H1 (cell line): ENCODE measurements around the gene SLC12A7. TPM values are rescaled to one million over a fixed set of nuclear protein-coding genes. Genes with fewer than 3 reads are reported as not detected.

Experiments used
- CTCF ChIA-PET: fragments of 300-600 bp; sonication (Branson Sonifier 250); formaldehyde crosslinking; loops from one replicate; lab custom pipeline; 2021; ENCODE audit not compliant: partially characterized antibody; lab: Charles Lee
- POLR2A ChIA-PET: fragments of 300-600 bp; sonication (Branson Sonifier 250); formaldehyde crosslinking; loops from one replicate; lab custom pipeline; 2021; ENCODE audit warnings: inconsistent platforms; ENCODE audit not compliant: partially characterized antibody; lab: Charles Lee
- DNase-seq, 2 experiments: peaks; one replicate each; pipeline versions ENCODE4 v3.0.0 to v3.0.0-alpha.2; 2010 to 2022; ENCODE audit warnings: low spot score in 2 of 2, low read depth in 1 of 2, mixed read lengths in 1 of 2
- FAIRE-seq: peaks from 2 replicates; lab custom pipeline; 2011; peaks lifted over from hg19 to GRCh38; lab: Jason Lieb, UNC
- H2AFZ ChIP-seq: 2 replicates; pipeline ENCODE4 v1.8.1; 2012; ENCODE audit warnings: low read length, inconsistent platforms
- H2AK5ac ChIP-seq: 2 replicates; pipeline ENCODE4 v1.6.1; 2013; ENCODE audit warnings: low read depth, low read length
- H2BK120ac ChIP-seq: replicated peaks from 2 replicates; pipeline ENCODE3; 2013; ENCODE audit warnings: low read depth, low read length, inconsistent platforms
- H2BK12ac ChIP-seq: 2 replicates; pipeline ENCODE4 v1.6.1; 2013; ENCODE audit warnings: low read depth, low read length
- H2BK15ac ChIP-seq: 2 replicates; pipeline ENCODE4 v1.6.1; 2013; ENCODE audit warnings: low read length
- H2BK20ac ChIP-seq: 2 replicates; pipeline ENCODE4 v1.6.1; 2013; ENCODE audit warnings: low read length
- H2BK5ac ChIP-seq: 2 replicates; pipeline ENCODE4 v1.6.1; 2013; ENCODE audit warnings: low read depth, low read length
- H3K14ac ChIP-seq: 2 replicates; pipeline ENCODE4 v1.6.1; 2013; ENCODE audit warnings: inconsistent platforms; ENCODE audit not compliant: insufficient read length
- H3K18ac ChIP-seq: 2 replicates; pipeline ENCODE4 v1.6.1; 2013; ENCODE audit warnings: low read length; ENCODE audit errors: extremely low read depth
- H3K23ac ChIP-seq: 2 replicates; pipeline ENCODE4 v1.6.1; 2013; ENCODE audit warnings: inconsistent platforms; ENCODE audit not compliant: insufficient read length
- H3K23me2 ChIP-seq: 2 replicates; pipeline ENCODE4 v1.6.1; 2013; ENCODE audit warnings: low read depth, low read length
- H3K27ac ChIP-seq: 2 replicates; pipeline ENCODE4 v1.6.1; 2011; ENCODE audit warnings: low read depth, low read length, inconsistent platforms
- H3K27me3 ChIP-seq, 4 experiments: replicated peaks in 1 of 4; 1 replicate in 1 of 4; 2 replicates in 3 of 4; pipeline versions ENCODE4 v1.6.1 to v1.8.1; 2011 to 2013; ENCODE audit warnings: low read length in 3 of 4, mild to moderate bottlenecking in 3 of 4, inconsistent platforms in 2 of 4, mixed read lengths in 2 of 4, moderate library complexity in 1 of 4; ENCODE audit not compliant: control insufficient read depth in 3 of 4, insufficient read depth in 3 of 4; ENCODE audit errors: extremely low read depth in 1 of 4
- H3K36me3 ChIP-seq, 4 experiments: 2 replicates each; pipeline versions ENCODE4 v1.6.1 to v1.8.1; 2011 to 2013; ENCODE audit warnings: mild to moderate bottlenecking in 4 of 4, low read length in 3 of 4, moderate library complexity in 2 of 4, control low read depth in 1 of 4, inconsistent platforms in 1 of 4; ENCODE audit not compliant: insufficient read depth in 4 of 4, control insufficient read depth in 2 of 4
- H3K4ac ChIP-seq: replicated peaks from 2 replicates; pipeline ENCODE3; 2013; ENCODE audit warnings: low read length, low read depth, mixed read lengths, inconsistent platforms; ENCODE audit not compliant: insufficient read length
- H3K4me1 ChIP-seq, 4 experiments: replicated peaks in 1 of 4; 1 replicate in 1 of 4; 2 replicates in 3 of 4; pipeline versions ENCODE4 v1.6.1 to v1.8.1; 2011 to 2013; ENCODE audit warnings: low read length in 3 of 4, inconsistent platforms in 2 of 4, mixed read lengths in 1 of 4; ENCODE audit not compliant: insufficient read depth in 4 of 4, control insufficient read depth in 3 of 4
- H3K4me2 ChIP-seq, 2 experiments: 2 replicates each; pipeline versions ENCODE4 v1.6.1 to v1.8.1; 2011 to 2013; ENCODE audit warnings: low read depth in 2 of 2, low read length in 2 of 2, control low read depth in 1 of 2, inconsistent platforms in 1 of 2, mild to moderate bottlenecking in 1 of 2; ENCODE audit not compliant: insufficient read depth in 1 of 2
- H3K4me3 ChIP-seq, 4 experiments: fragments of 200-600, 300-600 bp in 1 of 4; sonication (generic), shearing (Covaris generic), sonication (Bioruptor Twin) in 1 of 4; 2 replicates each; pipeline versions ENCODE4 v1.5.1 to v1.8.1; 2011 to 2016; ENCODE audit warnings: low read length in 4 of 4, low read depth in 3 of 4, control low read depth in 2 of 4, inconsistent platforms in 2 of 4, mild to moderate bottlenecking in 2 of 4, mixed read lengths in 1 of 4, moderate library complexity in 1 of 4; ENCODE audit not compliant: insufficient read depth in 2 of 4; ENCODE audit errors: extremely low read depth in 1 of 4
- H3K56ac ChIP-seq: replicated peaks from 2 replicates; pipeline ENCODE3; 2013; ENCODE audit warnings: low read depth, mild to moderate bottlenecking, mixed read lengths, low read length, inconsistent platforms; ENCODE audit not compliant: insufficient read length
- H3K79me1 ChIP-seq: 2 replicates; pipeline ENCODE4 v1.6.1; 2013; ENCODE audit warnings: low read depth, low read length, control low read depth
- H3K79me2 ChIP-seq, 2 experiments: 2 replicates each; pipeline versions ENCODE4 v1.6.1 to v1.8.1; 2012 to 2013; ENCODE audit warnings: low read length in 2 of 2, mild to moderate bottlenecking in 2 of 2, inconsistent platforms in 1 of 2; ENCODE audit not compliant: insufficient read depth in 2 of 2, control insufficient read depth in 1 of 2
- H3K9ac ChIP-seq, 4 experiments: replicated peaks in 1 of 4; 1 replicate in 1 of 4; 2 replicates in 3 of 4; pipeline versions ENCODE4 v1.6.1 to v1.8.1; 2011 to 2013; ENCODE audit warnings: low read depth in 3 of 4, low read length in 3 of 4, control low read depth in 2 of 4, mild to moderate bottlenecking in 2 of 4, moderate library complexity in 2 of 4, inconsistent platforms in 1 of 4; ENCODE audit errors: extremely low read depth in 1 of 4
- H3K9me3 ChIP-seq, 2 experiments: 2 replicates each; pipeline versions ENCODE4 v1.6.1 to v1.8.1; 2012 to 2013; ENCODE audit warnings: mild to moderate bottlenecking in 2 of 2, moderate library complexity in 2 of 2, control low read depth in 1 of 2, inconsistent platforms in 1 of 2, low read depth in 1 of 2, low read length in 1 of 2, mixed read lengths in 1 of 2; ENCODE audit not compliant: insufficient read depth in 2 of 2
- H4K20me1 ChIP-seq, 2 experiments: replicated peaks in 1 of 2; 2 replicates each; pipeline versions ENCODE3 to v1.8.1; 2011 to 2013; ENCODE audit warnings: inconsistent platforms in 2 of 2, low read length in 2 of 2, mild to moderate bottlenecking in 1 of 2; ENCODE audit not compliant: insufficient read depth in 2 of 2, control insufficient read depth in 1 of 2
- H4K5ac ChIP-seq: 2 replicates; pipeline ENCODE4 v1.6.1; 2013; ENCODE audit warnings: low read length, low read depth, mixed read lengths, inconsistent platforms; ENCODE audit not compliant: insufficient read length
- H4K8ac ChIP-seq: 2 replicates; pipeline ENCODE4 v1.8.0; 2013; ENCODE audit warnings: mild to moderate bottlenecking, moderate library complexity, low read length, inconsistent platforms; ENCODE audit not compliant: insufficient read depth; ENCODE audit errors: extremely low read depth
- H4K91ac ChIP-seq: replicated peaks from 2 replicates; pipeline ENCODE3; 2013; ENCODE audit warnings: low read length, mixed read lengths, inconsistent platforms; ENCODE audit not compliant: insufficient read length
- GABPA ChIP-seq: IDR thresholded peaks from 2 replicates; pipeline ENCODE4 v1.6.1; 2011; ENCODE audit warnings: mild to moderate bottlenecking, low read length, moderate library complexity, borderline replicate concordance; ENCODE audit not compliant: insufficient read depth
- KDM4A ChIP-seq: IDR thresholded peaks from one replicate; pipeline ENCODE4 v1.7.1; 2012; ENCODE audit warnings: low read depth, mild to moderate bottlenecking, moderate library complexity, low read length, inconsistent platforms; ENCODE audit not compliant: severe bottlenecking
- MAFK ChIP-seq: IDR thresholded peaks from 2 replicates; pipeline ENCODE4 v1.6.1; 2012; ENCODE audit warnings: low read depth, mild to moderate bottlenecking, improper control_type of control experiment, low read length
- RBBP5 ChIP-seq: IDR thresholded peaks from 2 replicates; pipeline ENCODE4 v1.7.1; 2012; ENCODE audit warnings: low read depth, mild to moderate bottlenecking, inconsistent platforms, low read length, moderate library complexity, borderline replicate concordance
- SAP30 ChIP-seq: fragments of 300-600 bp; sonication (generic); IDR thresholded peaks from 2 replicates; pipeline ENCODE4 v1.7.1; 2012; ENCODE audit warnings: low read length, moderate library complexity, mild to moderate bottlenecking, inconsistent platforms; ENCODE audit not compliant: insufficient read depth, insufficient replicate concordance
- TCF12 ChIP-seq: IDR thresholded peaks from 2 replicates; pipeline ENCODE4 v1.6.1; 2011; ENCODE audit warnings: low read depth, mild to moderate bottlenecking, low read length
- WGBS, 2 experiments: shearing (Covaris generic) in 1 of 2; methylation state at CpG; one replicate each; pipeline versions ENCODE4 v1.1.6 to v1.1.7; 2013 to 2015; ENCODE audit warnings: low lambda C conversion rate in 2 of 2, mixed read lengths in 2 of 2, inconsistent platforms in 1 of 2, low coverage in 1 of 2, missing lambda C conversion rate in 1 of 2; ENCODE audit not compliant: insufficient replicate concordance in 2 of 2, insufficient coverage in 1 of 2, insufficient read length in 1 of 2; ENCODE audit errors: extremely low coverage in 1 of 2, missing lambda C conversion rate in 1 of 2; 5-methylcytosine and 5-hydroxymethylcytosine counted together
- polyA plus RNA-seq, 7 experiments: library from polyadenylated mRNA; depleted of rRNA in 3 of 7; stranded (reverse) in 5 of 7; unstranded in 2 of 7; fragments of >200 nt in 5 of 7; fragments of 200-250 nt in 2 of 7; gene quantifications; 1 replicate in 5 of 7; 2 replicates in 1 of 7; 4 replicates in 1 of 7; pipeline versions ENCODE4 v1.2.1 to v1.2.3, GENCODE V29; 2011 to 2013; ENCODE audit warnings: missing spikeins in 2 of 7, mixed read lengths in 2 of 7
- total RNA-seq: library from RNA; stranded (reverse); fragmentation: NEBNext Ultra II Directional; extraction: Animal tissue kit (Norgen Biotek cat#: 25700); gene quantifications from 2 replicates; pipeline ENCODE4 v1.2.1, GENCODE V29; 2021

Gene SLC12A7
- total and polyA plus RNA-seq, 2 of the 8 experiments (the other 6 are each of a cell fraction or from before 2014, with no cell fraction given), result 23.5 to 39.7 TPM

DNA sequence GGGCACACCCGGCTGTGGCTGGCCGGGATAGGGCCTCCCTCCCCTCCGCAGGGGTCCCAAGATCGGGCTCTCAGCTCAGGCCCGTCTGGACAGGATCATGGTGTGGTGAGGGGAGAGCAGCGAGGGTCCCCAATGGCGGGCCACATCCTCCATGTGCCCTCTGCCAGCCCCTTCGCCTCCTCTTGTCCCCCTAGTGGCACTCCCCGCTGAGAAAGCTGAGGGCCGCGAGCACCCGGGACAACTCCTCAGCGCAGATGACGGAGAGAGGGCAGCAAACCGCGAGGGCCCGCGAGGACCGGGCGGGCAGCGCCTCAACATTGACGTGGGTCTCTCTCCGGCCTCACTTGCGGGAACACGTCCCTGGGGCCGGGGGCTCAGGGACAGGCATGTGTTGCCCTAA, 78.7 kb downstream of the SLC12A7 start:
- POLR2A ChIA-PET, result interaction anchor here (1.1 to 1.3 kb wide), 2 partner anchors 44 to 79 kb away, joined by 3 to 4 read pairs; no protein-coding TSS in a partner anchor
- FAIRE-seq (no peak), DNase-seq (no peak)
- CTCF ChIA-PET, result interaction anchor here (1.1 to 2.2 kb wide), 4 partner anchors 14 to 134 kb away, joined by 3 to 10 read pairs (median 4); no protein-coding TSS in a partner anchor
- Histone ChIP-seq H3K4me1 (peaks cover 0 to 3% (median 1%) of the 10 kb centered on the region in 4 experiments; a peak in 2 of 7 replicates), H3K79me1 (no peaks in the 10 kb centered on the region), H4K5ac (no peak overlapping the region), H3K4me2 (no peak overlapping the region), H4K20me1 (peaks cover 0 to 2% of the 10 kb centered on the region in 2 experiments), H2AK5ac (no peak overlapping the region), H2BK5ac (peak overlapping the region; percentile 5; the same call in 1 of the 2 replicates), H2BK15ac (no peak overlapping the region), H3K14ac (no peak overlapping the region), H2BK120ac (no peak overlapping the region), H3K9me3 (no peaks in the 10 kb centered on the region), H3K18ac (no peak overlapping the region; the same call in 1 of the 2 replicates), H3K27ac (no peak overlapping the region), H3K4ac (no peak overlapping the region), H3K56ac (no peak overlapping the region), H4K8ac (peak overlapping the region; percentile 57; the same call in 1 of the 2 replicates), H4K91ac (no peak overlapping the region), H3K36me3 (no peaks in the 10 kb centered on the region), H2BK12ac (no peak overlapping the region), H2BK20ac (no peak overlapping the region), H2AFZ (no peak overlapping the region), H3K27me3 (no peaks in the 10 kb centered on the region), H3K79me2 (no peaks in the 10 kb centered on the region), H3K4me3 (no peak overlapping the region), H3K9ac (no peak overlapping the region), H3K23ac (no peak overlapping the region), H3K23me2 (peaks cover 1% of the 10 kb centered on the region; the same call in 1 of the 2 replicates)
- no peak for TF ChIP-seq MAFK
- no peak for TF ChIP-seq SAP30
- TF ChIP-seq KDM4A, result no peak
- no peak for TF ChIP-seq TCF12
- TF ChIP-seq GABPA, result 0 out of 2 replicates have a peak, but pooled peaks have one; percentile 8
- TF ChIP-seq RBBP5, result no peak
- 93% methylated on average over 24 of the region's 26 CpGs; no CpG with 5 or more reads in 1 of the 2 experiments for WGBS, 2 experiments
